H1 (cell line): ENCODE data around the gene POU3F1. TPM values are rescaled to one million over a fixed set of nuclear protein-coding genes. Genes with fewer than 3 reads are reported as not detected.

Experiments used
- CBX5 ChIP-seq: fragments of 300-800, 300-1000 bp; sonication (generic); IDR thresholded peaks from 2 replicates; pipeline ENCODE4 v1.7.1; 2016; ENCODE audit warnings: antibody characterized with exemption, low read length, low read depth
- CREB1 ChIP-seq: IDR thresholded peaks from 2 replicates; pipeline ENCODE4 v1.6.1; 2012; ENCODE audit warnings: inconsistent platforms
- CTBP2 ChIP-seq: IDR thresholded peaks from 2 replicates; pipeline ENCODE4 v1.7.0; 2011; ENCODE audit warnings: borderline replicate concordance, mild to moderate bottlenecking, moderate library complexity, mixed read lengths, low read length; ENCODE audit not compliant: insufficient read depth, insufficient read length
- GABPA ChIP-seq: IDR thresholded peaks from 2 replicates; pipeline ENCODE4 v1.6.1; 2011; ENCODE audit warnings: mild to moderate bottlenecking, low read length, moderate library complexity, borderline replicate concordance; ENCODE audit not compliant: insufficient read depth
- NANOG ChIP-seq: IDR thresholded peaks from 2 replicates; pipeline ENCODE4 v1.6.1; 2011; ENCODE audit warnings: low read length, low read depth, mild to moderate bottlenecking, inconsistent platforms; ENCODE audit not compliant: insufficient read depth, poor library complexity, severe bottlenecking
- PHF8 ChIP-seq: fragments of 200-600 bp; sonication (generic); conservative IDR thresholded peaks from 2 replicates; pipeline ENCODE4 v1.7.1; 2012; ENCODE audit warnings: low read depth, mild to moderate bottlenecking, inconsistent platforms, low read length, moderate library complexity
- POLR2AphosphoS5 ChIP-seq: IDR thresholded peaks from 2 replicates; pipeline ENCODE4 v1.6.1; 2011; ENCODE audit warnings: low read depth, low read length
- RAD21 ChIP-seq, 2 experiments: IDR thresholded peaks in 1 of 2; conservative IDR thresholded peaks in 1 of 2; 2 replicates each; pipeline ENCODE4 v1.6.1; 2011; ENCODE audit warnings: low read depth in 2 of 2, low read length in 2 of 2, improper control_type of control experiment in 1 of 2, inconsistent platforms in 1 of 2, mild to moderate bottlenecking in 1 of 2, moderate library complexity in 1 of 2
- RXRA ChIP-seq: IDR thresholded peaks from 2 replicates; pipeline ENCODE4 v1.6.1; 2011; ENCODE audit warnings: low read depth, mild to moderate bottlenecking, low read length, moderate library complexity; ENCODE audit not compliant: insufficient read depth
- SIX5 ChIP-seq: IDR thresholded peaks from 2 replicates; pipeline ENCODE4 v1.6.1; 2011; ENCODE audit warnings: mild to moderate bottlenecking, low read depth, low read length
- SUZ12 ChIP-seq: fragments of 200-600 bp; sonication (generic); IDR thresholded peaks from 2 replicates; pipeline ENCODE4 v1.6.1; 2012; ENCODE audit warnings: mild to moderate bottlenecking, inconsistent platforms, low read length, moderate library complexity, mixed read lengths
- TAF7 ChIP-seq: optimal IDR thresholded peaks from 2 replicates; pipeline ENCODE3; 2011; ENCODE audit warnings: low read depth, mild to moderate bottlenecking, inconsistent platforms, low read length, moderate library complexity, borderline replicate concordance
- TBP ChIP-seq: IDR thresholded peaks from 2 replicates; pipeline ENCODE4 v1.6.1; 2011; ENCODE audit warnings: low read depth, low read length, improper control_type of control experiment
- TEAD4 ChIP-seq: IDR thresholded peaks from 2 replicates; pipeline ENCODE4 v1.6.1; 2012; ENCODE audit warnings: low read depth, low read length, inconsistent platforms, mixed read lengths
- ZNF274 ChIP-seq: IDR thresholded peaks from 2 replicates; pipeline ENCODE4 v1.7.0; 2012; ENCODE audit warnings: low read length, borderline replicate concordance; ENCODE audit errors: extremely low read depth
- polyA plus RNA-seq, 7 experiments: library from polyadenylated mRNA; depleted of rRNA in 3 of 7; stranded (reverse) in 5 of 7; unstranded in 2 of 7; fragments of >200 nt in 5 of 7; fragments of 200-250 nt in 2 of 7; gene quantifications; 1 replicate in 5 of 7; 2 replicates in 1 of 7; 4 replicates in 1 of 7; pipeline versions ENCODE4 v1.2.1 to v1.2.3, GENCODE V29; 2011 to 2013; ENCODE audit warnings: missing spikeins in 2 of 7, mixed read lengths in 2 of 7
- total RNA-seq: library from RNA; stranded (reverse); fragmentation: NEBNext Ultra II Directional; extraction: Animal tissue kit (Norgen Biotek cat#: 25700); gene quantifications from 2 replicates; pipeline ENCODE4 v1.2.1, GENCODE V29; 2021
- TF ChIP-seq, protein P1 (sequence below), 3 experiments: IDR thresholded peaks; 1 replicate in 2 of 3; 2 replicates in 1 of 3; pipeline versions ENCODE4 v1.5.1 to v1.6.1; 2011; ENCODE audit warnings: low read length in 3 of 3, mild to moderate bottlenecking in 3 of 3, inconsistent platforms in 2 of 3, low read depth in 1 of 3, moderate library complexity in 1 of 3; ENCODE audit not compliant: insufficient read depth in 1 of 3; ENCODE audit errors: control extremely low read depth in 1 of 3
- TF ChIP-seq, protein P2 (sequence below): IDR thresholded peaks from 2 replicates; pipeline ENCODE4 v1.6.1; 2012; ENCODE audit warnings: low read length, inconsistent platforms

POU3F1 gene
- total and polyA plus RNA-seq, 2 of the 8 experiments (the other 6 are each of a cell fraction or from before 2014, with no cell fraction given): 4.2 to 10.8 TPM

DNA sequence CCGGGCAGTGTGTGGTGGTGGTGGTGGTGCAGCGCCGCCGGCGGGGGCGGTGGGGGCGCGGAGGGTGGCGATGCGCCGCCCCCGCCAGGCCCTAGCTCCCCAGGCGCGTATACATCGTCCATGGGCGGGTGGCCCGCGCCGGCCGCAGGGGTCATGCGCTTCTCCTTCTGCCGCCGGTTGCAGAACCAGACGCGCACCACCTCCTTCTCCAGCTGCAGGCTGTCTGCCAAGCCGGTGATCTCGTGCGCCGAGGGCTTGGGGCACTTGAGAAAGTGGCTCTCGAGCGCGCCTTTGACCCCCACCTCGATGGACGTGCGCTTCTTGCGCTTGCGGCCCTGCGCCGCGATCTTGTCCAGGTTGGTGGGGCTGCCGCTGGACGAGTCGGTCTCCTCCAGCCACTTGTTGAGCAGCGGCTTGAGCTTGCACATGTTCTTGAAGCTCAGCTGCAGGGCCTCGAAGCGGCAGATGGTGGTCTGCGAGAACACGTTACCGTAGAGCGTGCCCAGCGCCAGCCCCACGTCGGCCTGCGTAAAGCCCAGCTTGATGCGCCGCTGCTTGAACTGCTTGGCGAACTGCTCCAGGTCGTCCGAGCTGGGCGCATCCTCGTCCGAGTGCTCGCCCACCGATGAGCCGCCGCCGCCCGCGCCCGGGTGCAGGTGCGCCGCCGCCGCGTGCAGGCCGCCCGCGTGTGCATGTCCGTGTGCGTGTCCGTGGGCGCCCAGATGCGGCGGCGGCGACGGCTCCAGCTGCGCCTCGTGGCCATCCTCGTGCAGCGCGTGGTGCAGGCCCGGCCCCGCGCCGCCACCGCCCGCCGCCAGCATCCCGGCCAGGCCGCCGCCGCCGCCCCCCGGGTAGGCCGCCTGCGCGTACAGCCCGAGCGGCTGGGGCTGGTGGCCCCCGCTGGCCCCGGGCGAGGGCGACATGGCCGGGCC is 926 bp downstream of the POU3F1 start (continued):
- no peak for TF ChIP-seq NANOG
- no peak for TF ChIP-seq TBP
- no peak for TF ChIP-seq CTBP2
- TF ChIP-seq SUZ12: peak; percentile 87
- no peak for TF ChIP-seq TAF7
- no peak for TF ChIP-seq PHF8
- TF ChIP-seq ZNF274: no peak
- no peak for TF ChIP-seq CBX5
- TF ChIP-seq RAD21 (IDR thresholded peaks at IDR 0.05 in 1 of 2, conservative IDR thresholded peaks at IDR 0.05 in 1 of 2; ENCODE audit: low read depth in 2 of 2, low read length in 2 of 2): no peak
- TF ChIP-seq, protein P1, sequence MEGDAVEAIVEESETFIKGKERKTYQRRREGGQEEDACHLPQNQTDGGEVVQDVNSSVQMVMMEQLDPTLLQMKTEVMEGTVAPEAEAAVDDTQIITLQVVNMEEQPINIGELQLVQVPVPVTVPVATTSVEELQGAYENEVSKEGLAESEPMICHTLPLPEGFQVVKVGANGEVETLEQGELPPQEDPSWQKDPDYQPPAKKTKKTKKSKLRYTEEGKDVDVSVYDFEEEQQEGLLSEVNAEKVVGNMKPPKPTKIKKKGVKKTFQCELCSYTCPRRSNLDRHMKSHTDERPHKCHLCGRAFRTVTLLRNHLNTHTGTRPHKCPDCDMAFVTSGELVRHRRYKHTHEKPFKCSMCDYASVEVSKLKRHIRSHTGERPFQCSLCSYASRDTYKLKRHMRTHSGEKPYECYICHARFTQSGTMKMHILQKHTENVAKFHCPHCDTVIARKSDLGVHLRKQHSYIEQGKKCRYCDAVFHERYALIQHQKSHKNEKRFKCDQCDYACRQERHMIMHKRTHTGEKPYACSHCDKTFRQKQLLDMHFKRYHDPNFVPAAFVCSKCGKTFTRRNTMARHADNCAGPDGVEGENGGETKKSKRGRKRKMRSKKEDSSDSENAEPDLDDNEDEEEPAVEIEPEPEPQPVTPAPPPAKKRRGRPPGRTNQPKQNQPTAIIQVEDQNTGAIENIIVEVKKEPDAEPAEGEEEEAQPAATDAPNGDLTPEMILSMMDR (IDR thresholded peaks at IDR 0.05; ENCODE audit: control extremely low read depth in 1 of 3, insufficient read depth in 1 of 3, low read depth in 1 of 3, low read length in 3 of 3): no peak
- no peak for TF ChIP-seq RXRA
- TF ChIP-seq GABPA: no peak
- TF ChIP-seq CREB1: 0 out of 2 replicates have a peak, but pooled peaks have one; percentile 36
- no peak for TF ChIP-seq SIX5
- TF ChIP-seq TEAD4: no peak
- TF ChIP-seq POLR2AphosphoS5: no peak
- TF ChIP-seq, protein P2, sequence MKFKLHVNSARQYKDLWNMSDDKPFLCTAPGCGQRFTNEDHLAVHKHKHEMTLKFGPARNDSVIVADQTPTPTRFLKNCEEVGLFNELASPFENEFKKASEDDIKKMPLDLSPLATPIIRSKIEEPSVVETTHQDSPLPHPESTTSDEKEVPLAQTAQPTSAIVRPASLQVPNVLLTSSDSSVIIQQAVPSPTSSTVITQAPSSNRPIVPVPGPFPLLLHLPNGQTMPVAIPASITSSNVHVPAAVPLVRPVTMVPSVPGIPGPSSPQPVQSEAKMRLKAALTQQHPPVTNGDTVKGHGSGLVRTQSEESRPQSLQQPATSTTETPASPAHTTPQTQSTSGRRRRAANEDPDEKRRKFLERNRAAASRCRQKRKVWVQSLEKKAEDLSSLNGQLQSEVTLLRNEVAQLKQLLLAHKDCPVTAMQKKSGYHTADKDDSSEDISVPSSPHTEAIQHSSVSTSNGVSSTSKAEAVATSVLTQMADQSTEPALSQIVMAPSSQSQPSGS: no peak
